Sigmoid colon (tissue), 4 donors: ENCODE results near the gene HLA-F.

Experiments
- CTCF ChIP-seq, 4 experiments: fragments of 450-650 bp in 3 of 4; fragments of 200-600 bp in 1 of 4; IDR thresholded peaks; one replicate each; pipeline ENCODE4 v1.5.1; 2016 to 2019; ENCODE audit warnings: antibody characterized with exemption in 4 of 4, mild to moderate bottlenecking in 3 of 4, moderate library complexity in 2 of 4
- POLR2A ChIP-seq, 2 donors: fragments of 450-650 bp; IDR thresholded peaks; one replicate each; pipeline ENCODE4 v1.6.1; 2016; ENCODE audit warnings: antibody characterized with exemption in 2 of 2, mild to moderate bottlenecking in 2 of 2, moderate library complexity in 2 of 2
- POLR2AphosphoS5 ChIP-seq, 4 donors: sonication (generic); formaldehyde crosslinking; IDR thresholded peaks; one replicate each; pipeline ENCODE4 v1.6.1; 2017; ENCODE audit warnings: antibody characterized with exemption in 4 of 4

- TF ChIP-seq CTCF (IDR thresholded peaks at IDR 0.05) (no peak), POLR2AphosphoS5 (IDR thresholded peaks at IDR 0.05) (no peak), POLR2A (IDR thresholded peaks at IDR 0.05) (no peak)
Observed at GRCh38 chr6:29736563-29736962, 13.3 kb downstream of the HLA-F start.
